GM19240 (cell line): ENCODE data around the gene PCNA.
"Not testable (repeated sequence)": the region's sequence is repeated elsewhere in the genome, so short reads cannot be mapped to it uniquely, and the experiment has no call there.

Experiments used
- DNase-seq: peaks from one replicate; pipeline ENCODE4 v3.0.0; 2011; ENCODE audit warnings: low spot score; ENCODE audit not compliant: insufficient read length

PCNA gene

DNA sequence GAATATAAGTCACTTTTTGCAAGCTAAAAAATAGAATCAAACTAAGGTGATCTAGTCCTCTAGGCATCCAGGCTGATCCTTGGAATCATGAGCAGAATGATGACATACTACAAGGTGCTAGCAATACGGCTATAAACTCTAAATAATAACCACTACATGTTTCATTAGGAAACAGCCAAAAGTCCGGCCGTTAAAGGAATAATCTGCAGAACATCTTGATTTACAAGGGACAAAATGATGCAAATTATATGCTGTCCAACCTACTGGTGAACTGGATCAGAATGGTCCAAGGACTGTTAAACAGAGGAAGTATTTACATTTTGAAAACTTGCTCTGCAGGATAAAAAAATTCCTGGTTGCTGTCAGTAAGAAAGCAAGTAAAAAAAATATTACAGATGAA is 19.8 kb downstream of the PCNA start:
- not testable (repeated sequence) for DNase-seq

DNA sequence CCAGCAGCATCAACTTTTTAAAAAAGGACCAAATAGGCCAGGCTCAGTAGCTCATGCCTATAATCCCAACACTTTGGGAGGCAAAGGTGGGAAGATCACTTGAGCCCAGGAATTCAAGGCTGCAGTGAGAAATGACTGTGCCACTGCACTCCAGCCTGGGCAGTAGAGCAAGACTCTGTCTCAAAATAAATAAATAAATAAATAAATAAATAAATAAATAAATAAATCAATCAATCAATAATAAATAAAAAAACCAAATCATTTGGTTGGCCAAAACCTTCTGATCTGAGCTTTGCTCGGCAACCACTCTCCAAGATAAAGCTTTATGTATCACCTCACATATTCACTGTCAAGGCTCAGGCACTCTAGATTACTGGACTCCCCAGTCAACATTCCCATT is 20.7 kb downstream of the PCNA start:
- DNase-seq: not testable (repeated sequence)

GRCh38 chr20:5096463-5096862 is 23.3 kb downstream of the PCNA start:
- no peak for DNase-seq

GRCh38 chr20:5095931-5096330 is 23.8 kb downstream of the PCNA start:
- no peak for DNase-seq

GRCh38 chr20:5095454-5095853 is 24.3 kb downstream of the PCNA start:
- no peak for DNase-seq

DNA sequence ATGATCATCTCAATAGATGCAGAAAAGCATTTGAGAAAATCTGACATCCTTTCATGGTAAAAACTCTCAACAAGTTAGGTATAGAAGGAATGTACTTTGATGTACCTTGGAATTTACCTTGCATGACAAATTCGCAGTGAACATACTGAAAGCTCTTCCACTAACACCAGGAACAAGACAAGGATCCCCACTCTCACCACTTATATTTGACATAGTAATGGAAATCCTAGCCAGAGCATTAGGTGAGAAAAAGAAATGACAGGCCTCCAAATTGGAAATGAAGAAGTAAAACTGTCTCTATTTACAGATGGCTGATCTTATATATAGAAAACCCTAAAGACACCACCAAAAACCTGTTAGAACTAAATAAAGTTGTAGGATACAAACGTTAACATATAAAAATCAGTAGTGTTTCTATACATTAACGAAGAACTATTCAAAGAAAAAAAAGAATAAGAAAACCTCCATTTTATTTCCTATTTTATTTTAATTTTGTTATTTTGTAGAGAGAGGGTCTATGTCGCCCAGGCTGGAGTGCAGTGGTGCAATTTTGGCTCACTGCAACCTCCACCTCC is 26.9 kb downstream of the PCNA start:
- DNase-seq: no peak

DNA sequence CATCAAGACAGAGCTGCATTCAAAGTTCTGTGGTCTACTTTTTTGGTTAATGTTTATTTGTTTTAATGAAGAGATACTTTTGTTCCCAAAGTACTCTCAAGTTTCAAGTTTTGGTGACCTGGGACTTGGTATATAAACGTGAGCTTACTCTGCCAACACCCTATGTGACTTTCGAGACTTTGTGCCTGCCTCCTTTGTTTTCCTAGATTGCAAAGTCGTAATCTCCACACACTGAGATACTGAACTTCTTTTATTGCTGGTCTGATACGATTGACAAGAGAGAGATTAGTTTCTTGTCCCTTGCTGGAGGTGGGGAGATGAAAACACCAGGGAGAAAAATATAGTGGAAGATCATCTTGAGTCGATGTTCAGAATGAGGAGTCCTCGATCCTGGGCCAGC is 27.9 kb downstream of the PCNA start:
- DNase-seq: no peak

DNA sequence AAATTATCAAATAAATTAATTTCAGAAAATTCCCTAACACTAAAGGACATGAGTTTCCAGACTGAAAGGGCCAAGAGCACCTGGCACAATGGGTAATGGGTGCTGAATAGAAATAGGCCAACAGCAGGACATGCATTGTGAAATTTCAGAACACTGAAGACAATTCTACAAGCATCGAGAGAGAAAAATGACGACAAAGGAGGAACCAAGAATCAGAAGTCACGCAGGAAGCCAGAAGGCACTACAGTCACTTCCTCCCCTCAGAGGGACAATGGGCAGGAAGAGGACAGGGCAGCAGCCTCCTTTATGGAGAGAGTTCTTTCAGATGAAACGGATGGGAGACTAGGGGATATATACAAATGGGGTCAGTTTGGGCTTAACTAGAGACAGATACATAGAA is 29.6 kb downstream of the PCNA start:
- peak; percentile 22 for DNase-seq

GRCh38 chr20:5088688-5089087 is 31.1 kb downstream of the PCNA start:
- DNase-seq: no peak

- DNase-seq: no peak
These were observed 34.4 kb downstream of the PCNA start for GRCh38 chr20:5085380-5085779.

DNA sequence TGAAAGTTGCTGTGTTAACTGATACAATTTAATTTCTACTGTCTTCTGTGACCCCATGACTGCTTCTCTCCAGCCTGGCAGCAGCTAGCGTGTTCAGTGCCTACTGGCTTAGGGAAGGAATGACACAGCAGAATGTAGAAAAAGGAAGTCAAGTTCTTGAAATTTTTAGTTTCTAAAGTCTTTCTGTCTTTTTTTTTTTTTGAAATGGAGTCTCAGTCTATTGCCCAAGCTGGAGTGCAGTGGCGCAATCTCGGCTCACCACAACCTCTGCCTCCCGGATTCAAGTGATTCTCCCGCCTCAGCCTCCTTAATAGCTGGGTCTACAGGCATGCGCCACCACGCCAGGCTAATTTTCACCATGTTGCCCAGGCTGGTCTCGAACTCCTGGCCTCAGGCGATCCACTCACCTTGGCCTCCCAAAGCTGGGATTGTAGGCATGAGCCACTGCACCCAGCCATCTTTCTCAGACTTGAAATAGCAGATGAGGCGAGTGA is 39.3 kb downstream of the PCNA start:
- DNase-seq: no peak

DNA sequence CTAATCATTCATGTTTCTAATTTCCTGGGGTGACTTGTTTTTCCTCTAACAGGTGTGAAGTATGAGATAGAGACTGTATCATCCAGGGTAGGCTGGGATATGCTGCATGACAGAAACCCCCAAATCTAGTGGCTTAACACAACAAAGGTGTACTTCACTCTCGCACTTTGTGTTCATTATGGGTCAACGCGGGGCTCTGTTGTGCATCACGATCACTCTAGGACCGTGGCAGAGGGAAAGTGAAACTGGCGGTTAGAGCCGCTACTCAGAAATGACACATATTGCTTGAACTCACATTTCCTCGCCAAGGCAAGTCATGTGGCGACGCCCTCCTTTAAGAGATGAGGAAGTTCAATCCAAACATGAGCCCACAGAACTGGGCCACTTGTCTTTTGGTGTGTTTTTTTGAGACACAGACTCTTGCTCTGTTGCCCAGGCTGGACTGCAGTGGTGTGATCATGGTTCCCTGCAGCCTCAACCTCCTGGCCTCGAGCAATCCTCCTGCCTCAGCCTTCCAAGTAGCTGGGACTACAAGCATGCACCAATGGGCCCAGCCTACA is 41.3 kb downstream of the PCNA start:
- DNase-seq: peak; percentile 82

- DNase-seq: no peak
These were observed 41.9 kb downstream of the PCNA start for GRCh38 chr20:5077761-5078387.

DNA sequence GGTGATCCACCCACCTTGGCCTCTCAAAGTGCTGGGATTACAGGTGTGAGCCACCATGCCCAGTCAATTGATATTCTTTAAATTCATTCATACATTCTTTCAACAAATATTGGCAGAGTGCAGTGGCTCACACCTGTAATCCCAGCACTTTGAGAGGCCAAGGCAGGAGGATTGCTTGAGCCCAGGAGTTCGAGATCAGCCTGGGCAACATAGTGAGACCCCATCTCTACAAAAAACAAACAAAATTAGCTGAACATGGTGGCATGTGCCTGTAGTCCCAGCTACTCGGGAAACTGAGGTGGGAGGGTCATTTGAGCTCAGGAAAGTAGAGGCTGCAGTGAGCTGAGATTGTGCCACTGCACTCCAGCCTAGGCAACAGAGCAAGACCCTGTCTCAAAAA is 42.8 kb downstream of the PCNA start:
- DNase-seq: not testable (repeated sequence)

GRCh38 chr20:5074232-5074674 is 45.5 kb downstream of the PCNA start:
- no peak for DNase-seq

DNA sequence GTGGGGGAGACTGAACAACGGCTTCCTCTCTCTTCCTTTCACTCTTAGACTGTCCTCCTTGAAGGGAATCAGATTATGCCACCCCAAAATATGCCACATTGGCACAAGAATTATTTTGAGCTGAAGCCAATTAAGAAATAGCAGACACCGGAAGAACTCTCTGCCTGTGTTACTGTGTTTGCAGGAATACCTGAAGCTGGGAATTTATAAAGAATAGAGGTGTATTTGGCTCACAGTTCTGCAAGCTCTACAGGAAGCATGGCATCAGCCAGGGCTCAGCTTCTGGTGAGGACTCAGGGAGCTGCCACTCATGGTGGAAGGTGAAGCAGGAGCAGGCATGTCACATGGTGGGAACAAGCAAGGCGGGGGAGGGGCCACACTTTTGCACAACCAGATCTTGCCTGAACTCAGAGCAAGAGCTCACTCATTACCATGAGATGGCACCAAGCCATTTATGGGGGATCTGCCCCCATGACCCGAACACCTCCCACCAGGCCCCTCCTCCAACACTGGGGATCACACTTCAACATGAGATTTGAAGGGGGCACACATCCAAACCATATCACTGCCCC is 46.0 kb downstream of the PCNA start:
- no peak for DNase-seq

DNA sequence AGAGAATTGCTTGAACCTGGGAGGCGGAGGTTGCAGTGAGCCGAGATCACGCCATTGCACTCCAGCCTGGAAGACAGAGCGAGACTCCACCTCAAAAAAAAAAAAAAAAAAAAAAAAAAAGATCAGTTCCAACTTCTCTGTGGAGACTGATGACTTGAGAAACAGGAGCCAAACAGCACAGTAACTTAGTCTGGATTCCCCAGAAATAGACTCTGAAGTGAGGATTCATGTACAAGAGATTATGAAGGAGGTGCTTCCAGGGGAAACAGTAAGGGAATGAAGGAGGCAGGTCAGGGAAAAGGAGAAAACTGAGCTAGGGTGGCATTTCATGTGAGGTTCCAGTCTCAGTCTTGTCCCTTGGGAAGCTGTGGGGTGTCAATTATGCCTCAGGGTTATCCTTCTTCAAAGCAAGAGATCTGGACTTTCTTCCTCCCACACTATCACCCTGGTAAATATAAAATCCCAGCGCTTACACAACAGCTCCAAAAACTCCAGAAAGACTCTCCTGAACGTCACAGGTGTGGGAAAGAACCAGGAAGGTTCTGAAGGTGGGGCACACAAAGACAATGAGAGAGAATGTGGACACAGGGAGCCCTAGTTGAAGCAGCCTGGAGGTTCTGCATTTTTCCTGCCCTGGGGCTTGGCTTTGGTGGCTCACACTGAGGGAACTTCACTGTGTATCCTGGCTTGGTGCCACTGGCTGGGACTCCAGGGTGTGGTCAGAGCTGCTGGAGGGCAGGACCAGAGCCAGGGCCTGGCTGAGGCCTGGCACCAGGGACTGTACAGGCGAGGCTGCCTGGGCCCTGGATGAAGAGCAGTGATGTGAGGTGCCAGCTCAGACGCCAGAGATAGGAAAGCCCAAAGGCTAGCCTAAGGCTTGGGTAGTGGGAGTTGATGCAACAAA is 46.8 kb downstream of the PCNA start:
- no peak for DNase-seq

- DNase-seq: not testable (repeated sequence)
These were observed 47.8 kb downstream of the PCNA start for GRCh38 chr20:5071942-5072341.

DNA sequence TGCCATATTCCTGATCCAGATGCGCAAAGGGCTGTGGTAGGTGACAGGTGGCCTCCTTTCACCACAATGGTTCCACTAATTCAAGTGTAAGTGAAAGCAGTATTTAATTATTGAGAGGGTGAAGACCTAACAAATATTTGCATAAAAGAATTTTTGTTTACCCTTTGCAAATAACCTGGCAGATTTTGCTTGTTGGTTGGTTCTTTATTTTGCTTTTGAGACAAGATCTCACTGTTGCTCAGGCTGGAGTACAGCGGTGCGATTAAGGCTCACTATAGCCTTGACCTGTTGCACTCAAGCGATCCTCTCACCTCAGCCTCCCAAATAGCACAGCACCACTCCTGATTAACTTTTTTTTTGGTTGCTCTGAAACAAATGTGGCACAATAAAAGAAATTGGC is 49.2 kb downstream of the PCNA start:
- no peak for DNase-seq

DNA sequence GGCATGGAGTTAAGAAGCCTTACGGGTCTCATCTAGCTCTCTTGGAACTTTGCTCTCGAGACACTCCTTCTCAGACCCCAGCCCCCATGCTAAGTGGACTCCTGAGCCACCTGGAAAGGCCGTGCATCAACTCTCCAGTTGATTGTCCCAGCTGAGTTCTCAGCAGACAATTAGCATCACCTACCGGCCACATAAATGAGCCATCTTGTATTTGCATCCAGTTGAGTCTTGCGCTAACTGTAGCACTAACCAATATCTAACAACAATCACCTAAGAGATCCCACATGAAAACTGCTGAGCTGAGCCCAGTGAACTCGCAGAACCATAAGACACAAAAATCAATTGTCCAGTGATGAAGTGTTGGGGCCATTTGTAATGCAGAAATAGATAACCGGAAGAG is 49.7 kb downstream of the PCNA start:
- DNase-seq: no peak

DNA sequence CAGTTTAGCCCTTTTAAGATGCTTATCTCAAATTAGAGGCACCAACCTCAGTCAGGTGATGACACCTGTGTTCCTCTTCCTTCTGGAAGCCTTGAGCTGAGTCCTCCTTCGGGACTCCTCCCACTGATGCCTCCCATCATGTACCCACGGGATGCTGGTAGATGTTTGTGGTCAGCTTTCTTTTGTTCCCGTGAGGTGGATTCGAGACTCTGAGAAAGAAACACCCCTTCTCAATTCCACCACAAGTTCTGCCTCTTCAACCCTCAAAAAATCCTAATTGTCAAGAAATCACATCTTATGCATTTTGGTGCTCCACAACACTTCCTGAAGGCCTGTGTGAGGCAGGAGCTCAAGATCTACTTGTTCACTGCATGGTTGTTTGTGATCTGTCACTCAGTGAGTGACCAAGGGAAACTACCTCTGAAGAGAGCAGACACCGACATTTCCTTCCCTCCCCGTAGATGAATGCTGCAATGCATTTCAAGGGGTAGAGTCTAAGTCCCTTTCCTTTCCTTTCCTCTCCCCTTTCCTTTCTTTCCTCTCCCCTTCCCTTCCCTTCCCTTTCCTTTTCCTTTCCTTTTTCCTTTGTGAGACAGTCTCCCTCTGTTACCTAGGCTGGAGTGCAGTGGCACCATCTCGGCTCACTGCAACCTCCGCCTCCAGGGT is 50.5 kb downstream of the PCNA start:
- no peak for DNase-seq
